Measurements from ENCODE around the gene RRP8.

RRP8 gene

GRCh38 chr11:6631361-6631890, 28.0 kb upstream of the RRP8 start:
- Histone ChIP-seq H3K36me3 (ENCODE audit: insufficient read depth, low read length) (no peaks in the 10 kb centered on the region), H3K79me2 (ENCODE audit: control insufficient read depth, insufficient read depth, low read length, unreplicated experiment) (no peaks in the 10 kb centered on the region), H3K4me3 (ENCODE audit: low read depth, low read length) (no peak overlapping the region)

GRCh38 chr11:6630632-6631291, 27.3 kb upstream of the RRP8 start:
- H2AFZ ChIP-seq (ENCODE audit: low read length, unreplicated experiment) = no peak overlapping the region
- H3K4me3 ChIP-seq (ENCODE audit: low read depth, low read length) = no peak overlapping the region
- H3K27me3 ChIP-seq (ENCODE audit: insufficient read depth, low read length) = no peaks in the 10 kb centered on the region
- no peak overlapping the region for H3K27ac ChIP-seq (ENCODE audit: low read depth, low read length)
- no peaks in the 10 kb centered on the region for H3K36me3 ChIP-seq (ENCODE audit: insufficient read depth, low read length)
- peaks cover 13% of the 10 kb centered on the region for H3K4me1 ChIP-seq (ENCODE audit: control insufficient read depth, insufficient read depth, low read length, unreplicated experiment)
- H3K79me2 ChIP-seq (ENCODE audit: control insufficient read depth, insufficient read depth, low read length, unreplicated experiment) = no peaks in the 10 kb centered on the region

More at GRCh38 chr11:6631361-6631890, 28.0 kb upstream of the RRP8 start:
- Histone ChIP-seq H3K4me1 (ENCODE audit: control insufficient read depth, insufficient read depth, low read length, unreplicated experiment) (peaks cover 15% of the 10 kb centered on the region), H3K27ac (ENCODE audit: low read depth, low read length) (no peak overlapping the region), H2AFZ (ENCODE audit: low read length, unreplicated experiment) (no peak overlapping the region), H3K27me3 (ENCODE audit: insufficient read depth, low read length) (no peaks in the 10 kb centered on the region)

- no peaks in the 10 kb centered on the region for H3K36me3 ChIP-seq (ENCODE audit: insufficient read depth, low read length)
- no peak overlapping the region for H3K4me3 ChIP-seq (ENCODE audit: low read depth, low read length)
- H3K27me3 ChIP-seq (ENCODE audit: insufficient read depth, low read length) = no peaks in the 10 kb centered on the region
- H3K79me2 ChIP-seq (ENCODE audit: control insufficient read depth, insufficient read depth, low read length, unreplicated experiment) = no peaks in the 10 kb centered on the region
- H3K27ac ChIP-seq (ENCODE audit: low read depth, low read length) = no peak overlapping the region
- H2AFZ ChIP-seq (ENCODE audit: low read length, unreplicated experiment) = no peak overlapping the region
- H3K4me1 ChIP-seq (ENCODE audit: control insufficient read depth, insufficient read depth, low read length, unreplicated experiment) = peaks cover 6% of the 10 kb centered on the region
These were observed 26.6 kb upstream of the RRP8 start for GRCh38 chr11:6629892-6630631.

- Histone ChIP-seq H3K4me3 (ENCODE audit: low read depth, low read length) (no peak overlapping the region), H3K4me1 (ENCODE audit: control insufficient read depth, insufficient read depth, low read length, unreplicated experiment) (peaks cover 4% of the 10 kb centered on the region), H2AFZ (ENCODE audit: low read length, unreplicated experiment) (no peak overlapping the region), H3K79me2 (ENCODE audit: control insufficient read depth, insufficient read depth, low read length, unreplicated experiment) (no peaks in the 10 kb centered on the region), H3K27ac (ENCODE audit: low read depth, low read length) (no peak overlapping the region), H3K27me3 (ENCODE audit: insufficient read depth, low read length) (no peaks in the 10 kb centered on the region), H3K36me3 (ENCODE audit: insufficient read depth, low read length) (no peaks in the 10 kb centered on the region)
These were observed 26.1 kb upstream of the RRP8 start for GRCh38 chr11:6629573-6629891.

GRCh38 chr11:6628526-6628925, 25.1 kb upstream of the RRP8 start:
- H3K27me3 ChIP-seq (ENCODE audit: insufficient read depth, low read length) = no peaks in the 10 kb centered on the region
- peaks cover 4% of the 10 kb centered on the region for H3K4me1 ChIP-seq (ENCODE audit: control insufficient read depth, insufficient read depth, low read length, unreplicated experiment)
- H3K27ac ChIP-seq (ENCODE audit: low read depth, low read length) = no peak overlapping the region
- H3K4me3 ChIP-seq (ENCODE audit: low read depth, low read length) = no peak overlapping the region
- H2AFZ ChIP-seq (ENCODE audit: low read length, unreplicated experiment) = no peak overlapping the region
- H3K36me3 ChIP-seq (ENCODE audit: insufficient read depth, low read length) = no peaks in the 10 kb centered on the region
- no peaks in the 10 kb centered on the region for H3K79me2 ChIP-seq (ENCODE audit: control insufficient read depth, insufficient read depth, low read length, unreplicated experiment)

GRCh38 chr11:6627762-6628241, 24.4 kb upstream of the RRP8 start:
- no peaks in the 10 kb centered on the region for H3K79me2 ChIP-seq (ENCODE audit: control insufficient read depth, insufficient read depth, low read length, unreplicated experiment)
- peaks cover 4% of the 10 kb centered on the region for H3K4me1 ChIP-seq (ENCODE audit: control insufficient read depth, insufficient read depth, low read length, unreplicated experiment)
- H3K4me3 ChIP-seq (ENCODE audit: low read depth, low read length) = peak overlapping the region; percentile 62
- H3K27ac ChIP-seq (ENCODE audit: low read depth, low read length) = no peak overlapping the region
- peak overlapping the region; percentile 90 for H2AFZ ChIP-seq (ENCODE audit: low read length, unreplicated experiment)
- no peaks in the 10 kb centered on the region for H3K36me3 ChIP-seq (ENCODE audit: insufficient read depth, low read length)
- H3K27me3 ChIP-seq (ENCODE audit: insufficient read depth, low read length) = no peaks in the 10 kb centered on the region

- peaks cover 4% of the 10 kb centered on the region for H3K4me1 ChIP-seq (ENCODE audit: control insufficient read depth, insufficient read depth, low read length, unreplicated experiment)
- H2AFZ ChIP-seq (ENCODE audit: low read length, unreplicated experiment) = peak overlapping the region; percentile 90
- peak overlapping the region; percentile 62 for H3K4me3 ChIP-seq (ENCODE audit: low read depth, low read length)
- no peaks in the 10 kb centered on the region for H3K27me3 ChIP-seq (ENCODE audit: insufficient read depth, low read length)
- H3K27ac ChIP-seq (ENCODE audit: low read depth, low read length) = no peak overlapping the region
- no peaks in the 10 kb centered on the region for H3K36me3 ChIP-seq (ENCODE audit: insufficient read depth, low read length)
- H3K79me2 ChIP-seq (ENCODE audit: control insufficient read depth, insufficient read depth, low read length, unreplicated experiment) = no peaks in the 10 kb centered on the region
These were observed 23.8 kb upstream of the RRP8 start for GRCh38 chr11:6626971-6627761.

GRCh38 chr11:6625832-6626420, 22.5 kb upstream of the RRP8 start:
- H3K27me3 ChIP-seq (ENCODE audit: insufficient read depth, low read length) = no peaks in the 10 kb centered on the region
- peaks cover 4% of the 10 kb centered on the region for H3K4me1 ChIP-seq (ENCODE audit: control insufficient read depth, insufficient read depth, low read length, unreplicated experiment)
- no peak overlapping the region for H3K27ac ChIP-seq (ENCODE audit: low read depth, low read length)
- H2AFZ ChIP-seq (ENCODE audit: low read length, unreplicated experiment) = no peak overlapping the region
- H3K36me3 ChIP-seq (ENCODE audit: insufficient read depth, low read length) = no peaks in the 10 kb centered on the region
- H3K79me2 ChIP-seq (ENCODE audit: control insufficient read depth, insufficient read depth, low read length, unreplicated experiment) = no peaks in the 10 kb centered on the region
- H3K4me3 ChIP-seq (ENCODE audit: low read depth, low read length) = no peak overlapping the region

- peaks cover 4% of the 10 kb centered on the region for H3K4me1 ChIP-seq (ENCODE audit: control insufficient read depth, insufficient read depth, low read length, unreplicated experiment)
- H3K27ac ChIP-seq (ENCODE audit: low read depth, low read length) = no peak overlapping the region
- H3K4me3 ChIP-seq (ENCODE audit: low read depth, low read length) = no peak overlapping the region
- H3K36me3 ChIP-seq (ENCODE audit: insufficient read depth, low read length) = no peaks in the 10 kb centered on the region
- no peaks in the 10 kb centered on the region for H3K27me3 ChIP-seq (ENCODE audit: insufficient read depth, low read length)
- H2AFZ ChIP-seq (ENCODE audit: low read length, unreplicated experiment) = no peak overlapping the region
- H3K79me2 ChIP-seq (ENCODE audit: control insufficient read depth, insufficient read depth, low read length, unreplicated experiment) = no peaks in the 10 kb centered on the region
These were observed 21.9 kb upstream of the RRP8 start for GRCh38 chr11:6625156-6625831.

All from ACC112 (cell line).